ENCODE data around the gene MORC2.

GRCh38 chr22:30884211-30885000 lies 84.2 kb downstream of the MORC2 start:
- no peak for TF ChIP-seq EZH2 (IDR thresholded peaks at IDR 0.05; ENCODE audit: low read length, missing control alignments)
- no peak for TF ChIP-seq CTCF (conservative IDR thresholded peaks at IDR 0.05 in 1 of 2, IDR thresholded peaks at IDR 0.05 in 1 of 2; ENCODE audit: low read depth in 1 of 2, low read length in 2 of 2)
